Metanephros (tissue), 2 donors: Measurements from ENCODE around the gene TSPAN17. TPM values are rescaled to one million over a fixed set of nuclear protein-coding genes. Genes with fewer than 3 reads are reported as not detected.

Experiments used
- small RNA-seq: library from RNA; depleted of rRNA; stranded (forward); fragments of <200 nt; gene quantifications from one replicate; pipeline ENCODE3, GENCODE V24; 2014; ENCODE audit warnings: low replicate concordance
- total RNA-seq: library from RNA; depleted of rRNA; stranded (reverse); fragments of >200 nt; gene quantifications from one replicate; pipeline ENCODE4 v1.2.3, GENCODE V29; 2014

Gene TSPAN17, protein sequence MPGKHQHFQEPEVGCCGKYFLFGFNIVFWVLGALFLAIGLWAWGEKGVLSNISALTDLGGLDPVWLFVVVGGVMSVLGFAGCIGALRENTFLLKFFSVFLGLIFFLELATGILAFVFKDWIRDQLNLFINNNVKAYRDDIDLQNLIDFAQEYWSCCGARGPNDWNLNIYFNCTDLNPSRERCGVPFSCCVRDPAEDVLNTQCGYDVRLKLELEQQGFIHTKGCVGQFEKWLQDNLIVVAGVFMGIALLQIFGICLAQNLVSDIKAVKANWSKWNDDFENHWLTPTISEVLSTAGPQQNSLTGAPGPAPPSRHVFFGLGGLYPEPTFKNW
- total RNA-seq, result 21.5 TPM

DNA sequence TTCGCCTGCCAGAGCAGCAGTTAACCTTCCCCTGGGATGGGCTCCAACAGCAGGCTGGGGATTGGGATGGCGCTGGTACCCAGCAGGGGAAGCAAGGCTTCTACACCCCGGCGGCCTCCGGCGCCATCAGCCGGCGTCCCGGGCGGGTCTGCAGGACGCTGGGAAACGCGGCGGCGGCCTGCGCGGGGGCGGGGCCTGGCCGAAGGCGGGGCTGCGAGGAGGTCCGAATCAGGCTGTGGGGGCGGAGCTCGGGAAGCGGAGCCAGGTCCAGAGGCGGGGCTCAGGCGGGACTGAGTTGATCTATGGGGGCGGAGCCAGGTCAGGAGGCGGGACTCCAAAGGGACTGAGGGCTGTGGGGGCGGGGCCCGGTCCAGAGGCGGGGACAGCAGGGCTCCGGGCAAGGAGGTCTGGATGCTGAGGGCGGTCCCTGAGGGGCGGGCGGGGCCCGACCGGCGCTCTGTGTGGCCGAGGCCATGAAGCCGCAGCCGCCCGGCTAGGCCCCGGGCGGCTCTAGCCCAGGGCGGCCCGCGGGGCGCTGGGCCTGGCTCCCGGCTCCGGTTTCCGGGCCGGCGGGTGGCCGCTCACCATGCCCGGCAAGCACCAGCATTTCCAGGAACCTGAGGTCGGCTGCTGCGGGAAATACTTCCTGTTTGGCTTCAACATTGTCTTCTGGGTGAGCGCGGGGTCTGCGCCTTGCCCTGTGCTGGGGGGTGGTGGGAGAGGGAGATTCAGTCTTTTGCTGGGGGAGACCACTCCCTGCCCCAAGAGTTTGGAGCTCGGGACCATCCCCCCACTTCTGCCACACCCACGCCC, at the start of gene TSPAN17:
Gene TSPAN17 (plus strand): TSS at position 455 of the 813 bp plus-strand sequence. CDS start 132 bp downstream, at position 587.

DNA sequence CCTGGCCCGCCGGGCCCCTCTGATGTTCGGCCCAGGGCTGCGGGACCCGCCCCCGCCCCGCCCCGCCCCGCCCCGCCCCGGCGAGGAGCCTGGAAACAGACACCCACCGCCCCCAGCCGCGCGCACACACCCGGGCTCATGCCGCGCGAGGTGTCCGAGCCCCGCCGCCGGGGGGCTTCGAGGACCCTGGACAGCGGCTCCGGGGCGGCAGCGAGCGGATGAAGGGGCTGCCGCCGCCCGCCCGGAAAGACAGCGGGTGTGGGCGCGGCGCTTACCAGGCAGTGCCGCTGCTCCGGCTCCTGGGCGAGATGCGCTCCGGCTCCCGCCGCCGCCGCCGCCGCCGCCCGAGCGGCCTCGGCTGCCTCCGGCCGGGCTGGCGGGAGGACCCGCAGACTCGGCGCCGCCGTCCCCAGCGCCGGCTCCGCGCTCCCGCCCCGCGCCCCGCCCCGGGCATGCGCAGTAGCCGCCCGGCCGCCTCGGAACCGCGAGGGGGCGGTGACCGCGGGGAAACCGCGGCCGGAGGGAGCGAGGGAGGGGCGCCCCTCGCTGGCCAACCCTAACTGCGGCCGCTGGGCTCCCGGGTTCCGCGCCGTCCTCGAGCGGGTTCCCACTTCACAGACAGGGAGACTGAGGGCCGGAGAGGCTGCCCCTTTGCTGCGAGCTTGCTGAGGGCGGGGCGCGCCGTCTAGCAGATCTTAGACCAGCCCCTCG, 37.4 kb upstream of the TSPAN17 start, which contains the start of gene GPRIN1:
Gene GPRIN1 (minus strand): TSS at position 433 of the 711 bp plus-strand sequence. CDS start 10,322 bp downstream, outside the sequence.

DNA sequence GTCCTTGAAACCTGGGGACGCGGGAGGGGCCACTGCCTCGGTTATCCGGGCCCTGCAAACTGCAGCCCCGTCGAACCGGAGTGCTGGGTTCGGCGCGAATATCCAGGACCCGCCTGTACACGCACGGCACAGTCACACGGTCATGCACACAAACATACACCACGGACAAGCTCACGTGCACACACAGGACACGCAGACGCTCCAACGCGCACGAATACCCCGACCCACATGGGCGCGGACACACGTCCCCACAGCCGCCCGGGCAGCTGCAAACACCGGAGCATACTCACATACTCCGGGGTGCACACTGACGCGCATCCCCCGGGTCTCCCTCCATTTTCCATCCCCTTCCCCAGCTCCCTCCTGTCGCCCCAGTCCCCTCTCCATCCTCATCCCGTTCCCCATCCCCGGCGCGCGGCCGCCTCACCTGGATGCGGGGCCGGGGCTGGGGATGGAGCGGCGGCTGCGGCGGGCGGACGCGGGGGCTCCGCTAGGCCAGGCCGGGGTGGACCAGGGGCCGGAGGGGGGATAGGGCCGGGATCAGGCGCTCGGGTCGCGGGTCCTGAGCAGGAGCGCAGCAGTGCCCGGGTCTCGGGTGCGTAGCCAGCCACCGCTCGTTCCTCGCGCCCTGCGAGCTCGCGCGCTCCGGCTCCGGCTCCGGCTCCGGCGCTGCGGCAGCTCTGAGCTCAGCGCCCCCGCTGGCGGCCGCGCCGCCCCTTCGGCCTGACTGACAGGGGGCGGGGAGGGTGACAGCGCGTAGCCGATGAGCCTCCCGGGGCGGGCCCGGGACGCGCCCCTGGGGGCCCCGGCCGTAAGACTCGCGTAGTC, 17.2 kb upstream of the TSPAN17 start, which contains the start of the genes EIF4E1B and SNCB:
Gene EIF4E1B (plus strand): TSS at position 823 of the 828 bp plus-strand sequence. CDS start 12,113 bp downstream, outside the sequence.
Gene SNCB (minus strand): TSS at position 682 of the 828 bp plus-strand sequence. CDS start 880 bp downstream, outside the sequence.

Small RNAs within 50 kb of the gene (small RNA-seq; reads per million reads assigned to genes)
- gene MIR4281, result not detected

Other genes starting within 250 kb of the TSPAN17 start
- gene CLTB, start 230.9 kb upstream of the TSPAN17 start, total RNA-seq, result 40.9 TPM
- 33.2 TPM for gene FAF2, start 199.1 kb upstream of the TSPAN17 start, total RNA-seq
- gene RNF44, start 110.1 kb upstream of the TSPAN17 start, total RNA-seq, result 27.0 TPM
- gene CDHR2, start 98.1 kb upstream of the TSPAN17 start, total RNA-seq, result 10.1 TPM
- gene GPRIN1, start 37.3 kb upstream of the TSPAN17 start, total RNA-seq, result 0.93 TPM
- 0.12 TPM for gene SNCB, start 16.9 kb upstream of the TSPAN17 start, total RNA-seq
- not detected for gene EIF4E1B, start 16.8 kb upstream of the TSPAN17 start, total RNA-seq
- 0.29 TPM for gene UNC5A, start 163.1 kb downstream of the TSPAN17 start, total RNA-seq